Panc1 (cell line): ENCODE data around the gene RAB3GAP2. TPM values are rescaled to one million over a fixed set of nuclear protein-coding genes. Genes with fewer than 3 reads are reported as not detected.
A peak's percentile ranks its signal among the peaks of the same experiment; 100 is the strongest.

ENCODE experiments used
- ATAC-seq: fragments of 200-7000 bp; cut with Tn5 transposase; 2 replicates; pipeline ENCODE4 v1.9.1; 2020; ENCODE audit warnings: mild to moderate bottlenecking, moderate library complexity
- BruUV-seq: library from RNA; stranded (reverse); fragments of 400-500 nt; replicated peaks from 2 replicates; lab custom pipeline; 2021; lab: Mats Ljungman, UMichigan
- CTCF ChIA-PET: fragments of 300-600 bp; sonication (Branson Sonifier 250); formaldehyde crosslinking; loops from one replicate; lab custom pipeline; 2022; ENCODE audit warnings: antibody characterized with exemption; lab: Charles Lee
- POLR2A ChIA-PET: fragments of 300-600 bp; sonication (Branson Sonifier 250); formaldehyde crosslinking; loops from one replicate; lab custom pipeline; 2022; ENCODE audit warnings: antibody characterized with exemption; lab: Charles Lee
- DNase-seq: peaks from one replicate; pipeline ENCODE4 v3.0.0-alpha.2; 2010; ENCODE audit warnings: low read depth, low spot score
- H3K27ac ChIP-seq: 2 replicates; pipeline ENCODE4 v1.5.1; 2011; ENCODE audit warnings: mild to moderate bottlenecking, low read length, inconsistent platforms
- H3K27me3 ChIP-seq: fragments of 200-500 bp; sonication (Bioruptor generic); 2 replicates; pipeline ENCODE4 v1.6.0; 2014; ENCODE audit warnings: low read length, inconsistent platforms; ENCODE audit not compliant: control insufficient read depth, insufficient read depth
- H3K36me3 ChIP-seq: fragments of 200-500 bp; sonication (Bioruptor generic); 2 replicates; pipeline ENCODE4 v1.5.1; 2014; ENCODE audit warnings: inconsistent platforms, mild to moderate bottlenecking, low read length, moderate library complexity; ENCODE audit not compliant: control insufficient read depth, insufficient read depth
- H3K4me1 ChIP-seq: 2 replicates; pipeline ENCODE4 v1.5.1; 2011; ENCODE audit warnings: inconsistent platforms, mild to moderate bottlenecking, low read length, moderate library complexity; ENCODE audit not compliant: control insufficient read depth, insufficient read depth
- H3K4me3 ChIP-seq, 2 experiments: 2 replicates each; pipeline ENCODE4 v1.5.1; 2011 to 2012; ENCODE audit warnings: low read depth in 2 of 2, low read length in 2 of 2, mild to moderate bottlenecking in 2 of 2, inconsistent platforms in 1 of 2, moderate library complexity in 1 of 2
- H3K9me3 ChIP-seq: fragments of 200-500 bp; sonication (Bioruptor generic); 2 replicates; pipeline ENCODE4 v1.5.1; 2014; ENCODE audit warnings: low read depth, mild to moderate bottlenecking, inconsistent platforms, low read length, moderate library complexity; ENCODE audit not compliant: control insufficient read depth, insufficient read depth
- CTCF ChIP-seq: fragments of 450-650 bp; IDR thresholded peaks from 2 replicates; pipeline ENCODE4 v1.5.1; 2017; ENCODE audit warnings: mild to moderate bottlenecking
- POLR2AphosphoS5 ChIP-seq: IDR thresholded peaks from 2 replicates; pipeline ENCODE4 v1.6.1; 2012; ENCODE audit warnings: mild to moderate bottlenecking, low read depth, low read length, moderate library complexity
- REST ChIP-seq, 2 experiments: IDR thresholded peaks; 2 replicates each; pipeline ENCODE4 v1.6.1; 2011 to 2012; ENCODE audit warnings: low read depth in 2 of 2, control low read depth in 1 of 2, low read length in 1 of 2, mild to moderate bottlenecking in 1 of 2, moderate library complexity in 1 of 2; ENCODE audit not compliant: insufficient read depth in 1 of 2
- SIN3A ChIP-seq: IDR thresholded peaks from 2 replicates; pipeline ENCODE4 v1.6.1; 2012; ENCODE audit warnings: low read depth, mild to moderate bottlenecking, low read length, moderate library complexity, borderline replicate concordance; ENCODE audit not compliant: insufficient read depth
- TCF7L2 ChIP-seq: IDR thresholded peaks from 2 replicates; pipeline ENCODE4 v1.6.1; 2011; ENCODE audit warnings: mild to moderate bottlenecking, low read depth, low read length, inconsistent platforms
- in situ Hi-C: cut with HindIII; loops from 2 replicates; pipeline ENCODE4 v1.10.0; 2016; ENCODE audit warnings: low sequenced_read_pairs, low pct_unique_long_range_greater_than_20kb
- intact Hi-C: fragments of 100-400 bp; cut with micrococcal nuclease; formaldehyde crosslinking; loops from one replicate; pipeline ENCODE4 v1.10.0; 2022; ENCODE audit not compliant: unreplicated experiment
- total RNA-seq: library from RNA; stranded (reverse); gene quantifications from one replicate; pipeline ENCODE4 v1.2.1, GENCODE V29; 2021; ENCODE audit not compliant: unreplicated experiment

Gene RAB3GAP2
- total RNA-seq, 1 experiment from 2014 or later, result 39.0 TPM

GRCh38 chr1:220189750-220190347 lies 82.4 kb downstream of the RAB3GAP2 start:
- in situ Hi-C loops, result no loop called here
- no TSS peak for BruUV-seq
- Histone ChIP-seq H3K9me3 (no peaks in the 10 kb centered on the region), H3K36me3 (peaks cover 30% of the 10 kb centered on the region), H3K27me3 (no peaks in the 10 kb centered on the region), H3K27ac (no peak overlapping the region), H3K4me3 (no peak overlapping the region), H3K4me1 (no peaks in the 10 kb centered on the region)
- intact Hi-C loops, result no loop called here
- no peak for DNase-seq
- TF ChIP-seq CTCF (peak; percentile 70; the same call in 1 of the 2 replicates), REST (IDR thresholded peaks at IDR 0.05; ENCODE audit: insufficient read depth in 1 of 2, low read depth in 2 of 2, low read length in 1 of 2) (no peak)
- ChIA-PET CTCF (interaction anchor here (0.5 to 0.8 kb wide), 3 partner anchors 27 to 618 kb away, joined by 3 to 4 read pairs (median 3); no protein-coding TSS in a partner anchor), POLR2A (no interaction called here)
- ATAC-seq, result no peak

GRCh38 chr1:220188538-220188937 lies 83.7 kb downstream of the RAB3GAP2 start:
- ATAC-seq, result no peak
- ChIA-PET CTCF (no interaction called here), POLR2A (no interaction called here)
- in situ Hi-C loops, result no loop called here
- no peak overlapping the region for H3K27ac ChIP-seq
- no peak for DNase-seq
- no peak overlapping the region for H3K4me3 ChIP-seq
- intact Hi-C loops, result no loop called here
- no peaks in the 10 kb centered on the region for H3K27me3 ChIP-seq
- no peaks in the 10 kb centered on the region for H3K9me3 ChIP-seq
- H3K4me1 ChIP-seq, result no peaks in the 10 kb centered on the region
- TF ChIP-seq REST (IDR thresholded peaks at IDR 0.05; ENCODE audit: insufficient read depth in 1 of 2, low read depth in 2 of 2, low read length in 1 of 2) (no peak), SIN3A (no peak), TCF7L2 (no peak), CTCF (no peak), POLR2AphosphoS5 (no peak)
- H3K36me3 ChIP-seq, result peaks cover 26% of the 10 kb centered on the region
- BruUV-seq, result no TSS peak
